Urothelium cell line (cell line): ENCODE results near the gene EGLN2.
"Not testable (repeated sequence)": the region's sequence is repeated elsewhere in the genome, so short reads cannot be mapped to it uniquely, and the experiment has no call there.

Source experiments
- DNase-seq: peaks from one replicate; pipeline ENCODE4 v3.0.0; 2011; ENCODE audit warnings: low spot score, mixed read lengths
- FAIRE-seq: peaks from 2 replicates; lab custom pipeline; 2011; peaks lifted over from hg19 to GRCh38; lab: Jason Lieb, UNC

EGLN2 gene

GRCh38 chr19:40776364-40776763, 22.6 kb upstream of the EGLN2 start:
- FAIRE-seq (no peak), DNase-seq (no peak)

- peak; percentile 85 for DNase-seq
- no peak for FAIRE-seq
Measured at GRCh38 chr19:40776932-40777644, 21.9 kb upstream of the EGLN2 start.

- DNase-seq (no peak), FAIRE-seq (no peak)
Measured at GRCh38 chr19:40777645-40777936, 21.4 kb upstream of the EGLN2 start.

GRCh38 chr19:40777937-40778705, 20.9 kb upstream of the EGLN2 start, which contains the start of gene RAB4B:
Gene RAB4B, plus strand, starts transcription at chr19:40778247. Its CDS starts 129 bp downstream, at chr19:40778376.
- peak; percentile 84 for FAIRE-seq
- DNase-seq, result peak; percentile 98

GRCh38 chr19:40778706-40779284, 20.2 kb upstream of the EGLN2 start:
- FAIRE-seq, result no peak
- DNase-seq, result no peak

GRCh38 chr19:40780582-40780981, 18.4 kb upstream of the EGLN2 start:
- DNase-seq, result no peak
- FAIRE-seq, result no peak

- DNase-seq (no peak), FAIRE-seq (no peak)
Measured at GRCh38 chr19:40781140-40781539, 17.9 kb upstream of the EGLN2 start.

- DNase-seq (no peak), FAIRE-seq (no peak)
Measured at GRCh38 chr19:40783711-40784110, 15.3 kb upstream of the EGLN2 start.

GRCh38 chr19:40784146-40784545, 14.8 kb upstream of the EGLN2 start:
- not testable (repeated sequence) for DNase-seq, FAIRE-seq

GRCh38 chr19:40785526-40785925, 13.5 kb upstream of the EGLN2 start:
- FAIRE-seq, result no peak
- no peak for DNase-seq

GRCh38 chr19:40786060-40787037, 12.6 kb upstream of the EGLN2 start:
- DNase-seq (no peak), FAIRE-seq (no peak)

GRCh38 chr19:40791349-40791748, 7.6 kb upstream of the EGLN2 start:
- no peak for FAIRE-seq

GRCh38 chr19:40791996-40792395, 7.0 kb upstream of the EGLN2 start:
- FAIRE-seq, result no peak
- DNase-seq, result no peak

More at GRCh38 chr19:40791349-40791748, 7.6 kb upstream of the EGLN2 start:
- no peak for DNase-seq

GRCh38 chr19:40797166-40797962, 1.6 kb upstream of the EGLN2 start:
- DNase-seq (no peak), FAIRE-seq (peak; percentile 17)

- FAIRE-seq, result no peak
- DNase-seq, result peak; percentile 84
Measured at GRCh38 chr19:40797963-40798682, 868 bp upstream of the EGLN2 start.

GRCh38 chr19:40799558-40800338, 757 bp downstream of the EGLN2 start:
- peak; percentile 38 for DNase-seq
- FAIRE-seq, result no peak

- no peak for FAIRE-seq
- DNase-seq, result no peak
Measured at GRCh38 chr19:40800339-40800996, 1.5 kb downstream of the EGLN2 start.

GRCh38 chr19:40800997-40801377, 2.0 kb downstream of the EGLN2 start:
- DNase-seq (no peak), FAIRE-seq (no peak)
